ENCODE results near the gene ATP13A2. TPM values are rescaled to one million over a fixed set of nuclear protein-coding genes. Genes with fewer than 3 reads are reported as not detected.

Gene ATP13A2
- polyA plus RNA-seq, 3 donors, result 17.6 to 37.8 (median 19.5) TPM

GRCh38 chr1:16967095-16967575 is 44.6 kb downstream of the ATP13A2 start:
- Histone ChIP-seq H3K9me3 (replicated peaks in 1 of 2; ENCODE audit: control insufficient read depth in 1 of 2, insufficient read depth in 1 of 2, low read length in 2 of 2) (no peaks in the 10 kb centered on the region), H3K4me1 (ENCODE audit: control insufficient read depth in 1 of 2, insufficient read depth in 2 of 2, low read length in 2 of 2) (no peaks in the 10 kb centered on the region), H3K27ac (ENCODE audit: low read depth in 1 of 2, low read length in 2 of 2) (no peak overlapping the region), H4K20me1 (ENCODE audit: insufficient read depth, low read length) (no peaks in the 10 kb centered on the region), H3K27me3 (ENCODE audit: control insufficient read depth in 2 of 2, insufficient read depth in 2 of 2, low read length in 2 of 2) (no peaks in the 10 kb centered on the region), H2AFZ (ENCODE audit: insufficient read depth, low read depth, low read length, poor library complexity, severe bottlenecking) (no peak overlapping the region), H3K36me3 (replicated peaks in 1 of 2; ENCODE audit: control insufficient read depth in 1 of 2, insufficient read depth in 2 of 2, low read length in 2 of 2) (peaks cover 4% of the 10 kb centered on the region in 2 donors), H3K4me2 (replicated peaks; ENCODE audit: extremely low read depth, low read length, poor library complexity, severe bottlenecking) (no peak overlapping the region), H3K4me3 (replicated peaks in 1 of 3; ENCODE audit: low read depth in 2 of 3, low read length in 3 of 3) (no peak overlapping the region), H3K79me2 (ENCODE audit: insufficient read depth, low read length) (no peaks in the 10 kb centered on the region), H3K9ac (ENCODE audit: insufficient read depth, low read length, poor library complexity, severe bottlenecking) (no peak overlapping the region)
- 25% methylated on average over 5 of the region's 7 CpGs for WGBS (ENCODE audit: insufficient coverage)
- Mint-ChIP-seq H3K27ac (peak overlapping the region in 2 of 7 donors; percentile 2 to 13), H3K36me3 (peaks cover 17% of the 10 kb centered on the region in 2 donors), H3K4me1 (no peaks in the 10 kb centered on the region), H3K9me3 (no peaks in the 10 kb centered on the region), H3K4me3 (no peak overlapping the region), H3K27me3 (ENCODE audit: low read depth in 3 of 3) (peaks cover 0 to 1% (median 1%) of the 10 kb centered on the region in 3 donors)
- intact Hi-C loops (cut with micrococcal nuclease), result no loop called here
- TF ChIP-seq CTCF (IDR thresholded peaks at IDR 0.05), result no peak
- no peak for DNase-seq

GRCh38 chr1:16966282-16966681 is 45.4 kb downstream of the ATP13A2 start:
- peaks cover 0 to 1% of the 10 kb centered on the region in 2 donors for H3K4me1 ChIP-seq (ENCODE audit: control insufficient read depth in 1 of 2, insufficient read depth in 2 of 2, low read length in 2 of 2)
- TF ChIP-seq CTCF (IDR thresholded peaks at IDR 0.05), result no peak
- no peak overlapping the region for H3K4me2 ChIP-seq (replicated peaks; ENCODE audit: extremely low read depth, low read length, poor library complexity, severe bottlenecking)
- peaks cover 2% of the 10 kb centered on the region for H3K4me1 Mint-ChIP-seq
- no peaks in the 10 kb centered on the region for H4K20me1 ChIP-seq (ENCODE audit: insufficient read depth, low read length)
- no peak overlapping the region for H3K27ac Mint-ChIP-seq
- peaks cover 0 to 5% (median 2%) of the 10 kb centered on the region in 3 donors for H3K27me3 Mint-ChIP-seq (ENCODE audit: low read depth in 3 of 3)
- H3K36me3 Mint-ChIP-seq, result peaks cover 17% of the 10 kb centered on the region in 2 donors
- no peak overlapping the region for H3K27ac ChIP-seq (ENCODE audit: low read depth in 1 of 2, low read length in 2 of 2)
- no peak overlapping the region for H3K9ac ChIP-seq (ENCODE audit: insufficient read depth, low read length, poor library complexity, severe bottlenecking)
- no peaks in the 10 kb centered on the region for H3K9me3 ChIP-seq (replicated peaks in 1 of 2; ENCODE audit: control insufficient read depth in 1 of 2, insufficient read depth in 1 of 2, low read length in 2 of 2)
- intact Hi-C loops (cut with micrococcal nuclease), result no loop called here
- no peaks in the 10 kb centered on the region for H3K27me3 ChIP-seq (ENCODE audit: control insufficient read depth in 2 of 2, insufficient read depth in 2 of 2, low read length in 2 of 2)
- H3K79me2 ChIP-seq (ENCODE audit: insufficient read depth, low read length), result no peaks in the 10 kb centered on the region
- 100% methylated on average over 15 of the region's 22 CpGs for WGBS (ENCODE audit: insufficient coverage)
- no peaks in the 10 kb centered on the region for H3K9me3 Mint-ChIP-seq
- peaks cover 4% of the 10 kb centered on the region in 2 donors for H3K36me3 ChIP-seq (replicated peaks in 1 of 2; ENCODE audit: control insufficient read depth in 1 of 2, insufficient read depth in 2 of 2, low read length in 2 of 2)
- H2AFZ ChIP-seq (ENCODE audit: insufficient read depth, low read depth, low read length, poor library complexity, severe bottlenecking), result no peak overlapping the region
- H3K4me3 ChIP-seq (replicated peaks in 1 of 3; ENCODE audit: low read depth in 2 of 3, low read length in 3 of 3), result no peak overlapping the region
- DNase-seq, result no peak
- H3K4me3 Mint-ChIP-seq, result no peak overlapping the region
